GM19025 (cell line): ENCODE results near the gene RCOR1.
A peak's percentile ranks its signal among the peaks of the same experiment; 100 is the strongest.
"Not testable (repeated sequence)": the region's sequence is repeated elsewhere in the genome, so short reads cannot be mapped to it uniquely, and the experiment has no call there.

Experiments used
- ATAC-seq: cut with Tn5 transposase; IDR thresholded peaks from one replicate; pipeline ENCODE4 v1.9.1; 2021; ENCODE audit warnings: mild to moderate bottlenecking, low read depth, moderate library complexity; ENCODE audit not compliant: unreplicated experiment

RCOR1 gene

GRCh38 chr14:102590667-102591099 lies 1.8 kb upstream of the RCOR1 start:
- ATAC-seq = no peak

GRCh38 chr14:102591372-102591943 lies 991 bp upstream of the RCOR1 start:
- no peak for ATAC-seq

- ATAC-seq = peak; percentile 11
Observed at GRCh38 chr14:102592763-102593060, 263 bp downstream of the RCOR1 start.

- peak; percentile 3 for ATAC-seq
Observed at GRCh38 chr14:102593061-102593824, 794 bp downstream of the RCOR1 start.

GRCh38 chr14:102593825-102594137 lies 1.3 kb downstream of the RCOR1 start:
- no peak for ATAC-seq

GRCh38 chr14:102594514-102595175 lies 2.2 kb downstream of the RCOR1 start:
- no peak for ATAC-seq

GRCh38 chr14:102601378-102601925 lies 9.0 kb downstream of the RCOR1 start:
- no peak for ATAC-seq

- no peak for ATAC-seq
Observed at GRCh38 chr14:102602421-102603292, 10.2 kb downstream of the RCOR1 start.

GRCh38 chr14:102603293-102603907 lies 11.0 kb downstream of the RCOR1 start:
- no peak for ATAC-seq

- ATAC-seq = no peak
Observed at GRCh38 chr14:102604183-102604582, 11.7 kb downstream of the RCOR1 start.

- ATAC-seq = no peak
Observed at GRCh38 chr14:102605029-102605428, 12.6 kb downstream of the RCOR1 start.

GRCh38 chr14:102606296-102606695 lies 13.8 kb downstream of the RCOR1 start:
- ATAC-seq = no peak

GRCh38 chr14:102608064-102608446 lies 15.6 kb downstream of the RCOR1 start:
- ATAC-seq = no peak

- no peak for ATAC-seq
Observed at GRCh38 chr14:102610968-102611811, 18.7 kb downstream of the RCOR1 start.

GRCh38 chr14:102616318-102616717 lies 23.9 kb downstream of the RCOR1 start:
- no peak for ATAC-seq

- no peak for ATAC-seq
Observed at GRCh38 chr14:102616799-102617198, 24.4 kb downstream of the RCOR1 start.

- not testable (repeated sequence) for ATAC-seq
Observed at GRCh38 chr14:102619012-102619411, 26.6 kb downstream of the RCOR1 start.

- no peak for ATAC-seq
Observed at GRCh38 chr14:102620413-102620812, 28.0 kb downstream of the RCOR1 start.

- no peak for ATAC-seq
Observed at GRCh38 chr14:102622262-102622885, 29.9 kb downstream of the RCOR1 start.
